Panc1 (cell line): Measurements from ENCODE around the gene OSCAR. TPM values are rescaled to one million over a fixed set of nuclear protein-coding genes. Genes with fewer than 3 reads are reported as not detected.

ENCODE experiments used
- ATAC-seq: fragments of 200-7000 bp; cut with Tn5 transposase; 2 replicates; pipeline ENCODE4 v1.9.1; 2020; ENCODE audit warnings: mild to moderate bottlenecking, moderate library complexity
- BruUV-seq: library from RNA; stranded (reverse); fragments of 400-500 nt; replicated peaks from 2 replicates; lab custom pipeline; 2021; lab: Mats Ljungman, UMichigan
- CTCF ChIA-PET: fragments of 300-600 bp; sonication (Branson Sonifier 250); formaldehyde crosslinking; loops from one replicate; lab custom pipeline; 2022; ENCODE audit warnings: antibody characterized with exemption; lab: Charles Lee
- POLR2A ChIA-PET: fragments of 300-600 bp; sonication (Branson Sonifier 250); formaldehyde crosslinking; loops from one replicate; lab custom pipeline; 2022; ENCODE audit warnings: antibody characterized with exemption; lab: Charles Lee
- DNase-seq: peaks from one replicate; pipeline ENCODE4 v3.0.0-alpha.2; 2010; ENCODE audit warnings: low read depth, low spot score
- H3K27ac ChIP-seq: 2 replicates; pipeline ENCODE4 v1.5.1; 2011; ENCODE audit warnings: mild to moderate bottlenecking, low read length, inconsistent platforms
- H3K27me3 ChIP-seq: fragments of 200-500 bp; sonication (Bioruptor generic); 2 replicates; pipeline ENCODE4 v1.6.0; 2014; ENCODE audit warnings: low read length, inconsistent platforms; ENCODE audit not compliant: control insufficient read depth, insufficient read depth
- H3K36me3 ChIP-seq: fragments of 200-500 bp; sonication (Bioruptor generic); 2 replicates; pipeline ENCODE4 v1.5.1; 2014; ENCODE audit warnings: inconsistent platforms, mild to moderate bottlenecking, low read length, moderate library complexity; ENCODE audit not compliant: control insufficient read depth, insufficient read depth
- H3K4me1 ChIP-seq: 2 replicates; pipeline ENCODE4 v1.5.1; 2011; ENCODE audit warnings: inconsistent platforms, mild to moderate bottlenecking, low read length, moderate library complexity; ENCODE audit not compliant: control insufficient read depth, insufficient read depth
- H3K4me3 ChIP-seq, 2 experiments: 2 replicates each; pipeline ENCODE4 v1.5.1; 2011 to 2012; ENCODE audit warnings: low read depth in 2 of 2, low read length in 2 of 2, mild to moderate bottlenecking in 2 of 2, inconsistent platforms in 1 of 2, moderate library complexity in 1 of 2
- H3K9me3 ChIP-seq: fragments of 200-500 bp; sonication (Bioruptor generic); 2 replicates; pipeline ENCODE4 v1.5.1; 2014; ENCODE audit warnings: low read depth, mild to moderate bottlenecking, inconsistent platforms, low read length, moderate library complexity; ENCODE audit not compliant: control insufficient read depth, insufficient read depth
- CTCF ChIP-seq: fragments of 450-650 bp; IDR thresholded peaks from 2 replicates; pipeline ENCODE4 v1.5.1; 2017; ENCODE audit warnings: mild to moderate bottlenecking
- POLR2AphosphoS5 ChIP-seq: IDR thresholded peaks from 2 replicates; pipeline ENCODE4 v1.6.1; 2012; ENCODE audit warnings: mild to moderate bottlenecking, low read depth, low read length, moderate library complexity
- SIN3A ChIP-seq: IDR thresholded peaks from 2 replicates; pipeline ENCODE4 v1.6.1; 2012; ENCODE audit warnings: low read depth, mild to moderate bottlenecking, low read length, moderate library complexity, borderline replicate concordance; ENCODE audit not compliant: insufficient read depth
- TCF7L2 ChIP-seq: IDR thresholded peaks from 2 replicates; pipeline ENCODE4 v1.6.1; 2011; ENCODE audit warnings: mild to moderate bottlenecking, low read depth, low read length, inconsistent platforms
- in situ Hi-C: cut with HindIII; loops from 2 replicates; pipeline ENCODE4 v1.10.0; 2016; ENCODE audit warnings: low sequenced_read_pairs, low pct_unique_long_range_greater_than_20kb
- intact Hi-C: fragments of 100-400 bp; cut with micrococcal nuclease; formaldehyde crosslinking; loops from one replicate; pipeline ENCODE4 v1.10.0; 2022; ENCODE audit not compliant: unreplicated experiment
- total RNA-seq: library from RNA; stranded (reverse); gene quantifications from one replicate; pipeline ENCODE4 v1.2.1, GENCODE V29; 2021; ENCODE audit not compliant: unreplicated experiment
- TF ChIP-seq, protein P1 (sequence below), 2 experiments: IDR thresholded peaks; 2 replicates each; pipeline ENCODE4 v1.6.1; 2011 to 2012; ENCODE audit warnings: low read depth in 2 of 2, control low read depth in 1 of 2, low read length in 1 of 2, mild to moderate bottlenecking in 1 of 2, moderate library complexity in 1 of 2; ENCODE audit not compliant: insufficient read depth in 1 of 2

OSCAR gene
- total RNA-seq, 1 experiment from 2014 or later, result 6.8 TPM

DNA sequence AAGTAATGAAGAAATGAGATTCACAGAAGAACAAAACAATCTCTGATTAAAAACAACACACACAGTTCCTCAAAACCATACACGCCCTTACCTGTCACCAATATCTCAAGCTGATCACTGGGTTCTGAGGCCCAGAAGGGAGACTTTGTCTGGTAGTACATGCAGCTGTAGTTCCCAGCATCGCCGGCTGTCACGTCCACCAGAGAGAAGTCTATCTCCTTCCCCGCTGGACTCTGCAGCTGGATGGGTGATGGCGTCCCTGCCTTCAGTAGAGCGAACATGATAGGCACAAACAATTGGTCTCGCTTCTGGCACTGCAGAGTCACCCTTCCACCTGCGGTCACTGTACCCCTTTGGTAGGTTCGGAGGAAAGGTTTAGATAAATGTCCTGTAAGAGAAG is 26.8 kb downstream of the OSCAR start:
- Histone ChIP-seq H3K9me3 (peaks cover 6% of the 10 kb centered on the region; the same call in 1 of the 2 replicates), H3K4me1 (no peaks in the 10 kb centered on the region), H3K4me3 (no peak overlapping the region), H3K36me3 (no peaks in the 10 kb centered on the region), H3K27me3 (no peaks in the 10 kb centered on the region), H3K27ac (no peak overlapping the region)
- in situ Hi-C loops (no loop called here), intact Hi-C loops (no loop called here)
- ATAC-seq, result no peak
- TF ChIP-seq SIN3A (no peak), POLR2AphosphoS5 (no peak), TCF7L2 (no peak), CTCF (no peak)
- TF ChIP-seq, protein P1, sequence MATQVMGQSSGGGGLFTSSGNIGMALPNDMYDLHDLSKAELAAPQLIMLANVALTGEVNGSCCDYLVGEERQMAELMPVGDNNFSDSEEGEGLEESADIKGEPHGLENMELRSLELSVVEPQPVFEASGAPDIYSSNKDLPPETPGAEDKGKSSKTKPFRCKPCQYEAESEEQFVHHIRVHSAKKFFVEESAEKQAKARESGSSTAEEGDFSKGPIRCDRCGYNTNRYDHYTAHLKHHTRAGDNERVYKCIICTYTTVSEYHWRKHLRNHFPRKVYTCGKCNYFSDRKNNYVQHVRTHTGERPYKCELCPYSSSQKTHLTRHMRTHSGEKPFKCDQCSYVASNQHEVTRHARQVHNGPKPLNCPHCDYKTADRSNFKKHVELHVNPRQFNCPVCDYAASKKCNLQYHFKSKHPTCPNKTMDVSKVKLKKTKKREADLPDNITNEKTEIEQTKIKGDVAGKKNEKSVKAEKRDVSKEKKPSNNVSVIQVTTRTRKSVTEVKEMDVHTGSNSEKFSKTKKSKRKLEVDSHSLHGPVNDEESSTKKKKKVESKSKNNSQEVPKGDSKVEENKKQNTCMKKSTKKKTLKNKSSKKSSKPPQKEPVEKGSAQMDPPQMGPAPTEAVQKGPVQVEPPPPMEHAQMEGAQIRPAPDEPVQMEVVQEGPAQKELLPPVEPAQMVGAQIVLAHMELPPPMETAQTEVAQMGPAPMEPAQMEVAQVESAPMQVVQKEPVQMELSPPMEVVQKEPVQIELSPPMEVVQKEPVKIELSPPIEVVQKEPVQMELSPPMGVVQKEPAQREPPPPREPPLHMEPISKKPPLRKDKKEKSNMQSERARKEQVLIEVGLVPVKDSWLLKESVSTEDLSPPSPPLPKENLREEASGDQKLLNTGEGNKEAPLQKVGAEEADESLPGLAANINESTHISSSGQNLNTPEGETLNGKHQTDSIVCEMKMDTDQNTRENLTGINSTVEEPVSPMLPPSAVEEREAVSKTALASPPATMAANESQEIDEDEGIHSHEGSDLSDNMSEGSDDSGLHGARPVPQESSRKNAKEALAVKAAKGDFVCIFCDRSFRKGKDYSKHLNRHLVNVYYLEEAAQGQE (IDR thresholded peaks at IDR 0.05; ENCODE audit: insufficient read depth in 1 of 2, low read depth in 2 of 2, low read length in 1 of 2), result no peak
- no peak for DNase-seq
- POLR2A ChIA-PET, result no interaction called here
- no TSS peak for BruUV-seq
- CTCF ChIA-PET, result no interaction called here

GRCh38 chr19:54069470-54069869 is 31.1 kb downstream of the OSCAR start:
- POLR2A ChIA-PET, result interaction anchor here (0.6 kb wide), 1 partner anchor 10 kb away, joined by 4 read pairs; no protein-coding TSS in a partner anchor
- DNase-seq (no peak), ATAC-seq (no peak)
- Histone ChIP-seq H3K27ac (no peak overlapping the region), H3K36me3 (no peaks in the 10 kb centered on the region), H3K27me3 (no peaks in the 10 kb centered on the region), H3K9me3 (peaks cover 6% of the 10 kb centered on the region; the same call in 1 of the 2 replicates), H3K4me1 (no peaks in the 10 kb centered on the region), H3K4me3 (no peak overlapping the region)
- CTCF ChIA-PET, result no interaction called here
- no TSS peak for BruUV-seq
- in situ Hi-C loops, result no loop called here
- intact Hi-C loops, result no loop called here
- TF ChIP-seq POLR2AphosphoS5 (no peak), SIN3A (no peak), CTCF (no peak), TCF7L2 (no peak)
- TF ChIP-seq, protein P1 (IDR thresholded peaks at IDR 0.05; ENCODE audit: insufficient read depth in 1 of 2, low read depth in 2 of 2, low read length in 1 of 2), result no peak
